ENCODE data around the gene PXK.

DNA sequence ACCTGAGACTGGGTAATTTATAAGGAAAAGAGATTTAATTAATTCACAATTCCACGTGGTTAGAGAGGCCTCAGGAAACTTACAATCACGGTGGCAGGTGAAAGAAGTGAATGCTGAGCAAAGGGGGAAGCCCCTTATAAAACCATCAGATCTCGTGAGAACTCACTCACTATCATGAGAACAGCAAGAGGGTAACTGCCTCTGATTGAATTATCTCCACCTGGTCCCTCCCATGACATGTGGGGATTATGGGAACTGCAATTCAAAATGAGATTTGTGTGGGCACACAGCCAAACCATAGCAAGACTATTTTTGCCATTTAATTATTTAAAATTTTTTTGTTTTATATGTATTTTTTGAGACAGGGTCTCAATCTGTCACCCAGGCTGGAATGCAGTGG, 132.2 kb downstream of the PXK start:
- TF ChIP-seq, protein P1, sequence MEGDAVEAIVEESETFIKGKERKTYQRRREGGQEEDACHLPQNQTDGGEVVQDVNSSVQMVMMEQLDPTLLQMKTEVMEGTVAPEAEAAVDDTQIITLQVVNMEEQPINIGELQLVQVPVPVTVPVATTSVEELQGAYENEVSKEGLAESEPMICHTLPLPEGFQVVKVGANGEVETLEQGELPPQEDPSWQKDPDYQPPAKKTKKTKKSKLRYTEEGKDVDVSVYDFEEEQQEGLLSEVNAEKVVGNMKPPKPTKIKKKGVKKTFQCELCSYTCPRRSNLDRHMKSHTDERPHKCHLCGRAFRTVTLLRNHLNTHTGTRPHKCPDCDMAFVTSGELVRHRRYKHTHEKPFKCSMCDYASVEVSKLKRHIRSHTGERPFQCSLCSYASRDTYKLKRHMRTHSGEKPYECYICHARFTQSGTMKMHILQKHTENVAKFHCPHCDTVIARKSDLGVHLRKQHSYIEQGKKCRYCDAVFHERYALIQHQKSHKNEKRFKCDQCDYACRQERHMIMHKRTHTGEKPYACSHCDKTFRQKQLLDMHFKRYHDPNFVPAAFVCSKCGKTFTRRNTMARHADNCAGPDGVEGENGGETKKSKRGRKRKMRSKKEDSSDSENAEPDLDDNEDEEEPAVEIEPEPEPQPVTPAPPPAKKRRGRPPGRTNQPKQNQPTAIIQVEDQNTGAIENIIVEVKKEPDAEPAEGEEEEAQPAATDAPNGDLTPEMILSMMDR (conservative IDR thresholded peaks at IDR 0.05), result no peak
- no peak for TF ChIP-seq EZH2 (IDR thresholded peaks at IDR 0.05; ENCODE audit: low read depth)
